Prostate gland (tissue), 2 donors: Measurements from ENCODE around the gene GRID2.

Experiments
- CTCF ChIP-seq, 4 experiments: fragments of 200-600 bp in 2 of 4; fragments of 450-650 bp in 2 of 4; sonication (generic) in 2 of 4; IDR thresholded peaks; 1 replicate in 3 of 4; 2 replicates in 1 of 4; pipeline ENCODE4 v1.5.1; 2016 to 2019; ENCODE audit warnings: antibody characterized with exemption in 4 of 4, mild to moderate bottlenecking in 2 of 4, moderate library complexity in 2 of 4
- POLR2A ChIP-seq: fragments of 450-650 bp; IDR thresholded peaks from one replicate; pipeline ENCODE4 v1.6.1; 2016; ENCODE audit warnings: antibody characterized with exemption, mild to moderate bottlenecking

- TF ChIP-seq CTCF (IDR thresholded peaks at IDR 0.05) (no peak), POLR2A (no peak)
Measured at GRCh38 chr4:92953462-92953861, 649.7 kb downstream of the GRID2 start.
